HEK293 (cell line): ENCODE results near the gene STARD3.

ENCODE experiments used
- CTCF ChIA-PET: fragments of 350-600 bp; formaldehyde crosslinking; extraction: SDS; loops from one replicate; lab custom pipeline; 2021; ENCODE audit warnings: antibody characterized with exemption; lab: Yijun Ruan, JAX
- POLR2A ChIA-PET: fragments of 300-600 bp; formaldehyde crosslinking; extraction: SDS; loops from one replicate; lab custom pipeline; 2020; ENCODE audit warnings: antibody characterized with exemption, inconsistent platforms; lab: Yijun Ruan, JAX
- H3K27ac ChIP-seq: fragments of 200-500 bp; sonication (Bioruptor generic); 2 replicates; pipeline ENCODE4 v1.5.1; 2014; ENCODE audit warnings: low read depth, low read length, control low read depth, inconsistent platforms; ENCODE audit errors: extremely low read depth
- H3K36me3 ChIP-seq, 2 experiments: fragments of 200-500 bp in 1 of 2; sonication (Bioruptor generic) in 1 of 2; 1 replicate in 1 of 2; 2 replicates in 1 of 2; pipeline ENCODE4 v1.5.1; 2014 to 2017; ENCODE audit warnings: inconsistent platforms in 2 of 2, low read length in 2 of 2; ENCODE audit not compliant: control insufficient read depth in 2 of 2, insufficient read depth in 1 of 2
- H3K4me1 ChIP-seq: fragments of 200-500 bp; sonication (Bioruptor generic); 2 replicates; pipeline ENCODE4 v1.5.1; 2014; ENCODE audit warnings: mild to moderate bottlenecking, low read length, inconsistent platforms; ENCODE audit not compliant: control insufficient read depth, insufficient read depth
- H3K4me3 ChIP-seq: 2 replicates; pipeline ENCODE4 v1.5.1; 2011; ENCODE audit warnings: low read depth, mild to moderate bottlenecking, control low read depth, low read length, moderate library complexity
- H3K9me3 ChIP-seq: fragments of 200-500 bp; sonication (Bioruptor generic); 2 replicates; pipeline ENCODE4 v1.5.1; 2014; ENCODE audit warnings: low read depth, low read length, inconsistent platforms; ENCODE audit not compliant: control insufficient read depth, insufficient read depth
- ATF2 ChIP-seq: fragments of 450-650 bp; formaldehyde crosslinking; IDR thresholded peaks from 2 replicates; pipeline ENCODE4 v1.5.1; 2016; ENCODE audit warnings: missing biosample characterization, missing genetic modification characterization, low read depth
- HIC1 ChIP-seq: fragments of 450-650 bp; formaldehyde crosslinking; IDR thresholded peaks from 2 replicates; pipeline ENCODE4 v1.5.1; 2016; ENCODE audit warnings: missing biosample characterization, missing genetic modification characterization
- OSR2 ChIP-seq: fragments of 450-650 bp; formaldehyde crosslinking; IDR thresholded peaks from 2 replicates; pipeline ENCODE4 v1.5.1; 2016; ENCODE audit warnings: missing biosample characterization, missing genetic modification characterization
- PATZ1 ChIP-seq: fragments of 450-650 bp; formaldehyde crosslinking; IDR thresholded peaks from 2 replicates; pipeline ENCODE4 v1.5.1; 2016; ENCODE audit warnings: missing biosample characterization, missing genetic modification characterization
- REPIN1 ChIP-seq: fragments of 450-650 bp; formaldehyde crosslinking; IDR thresholded peaks from 2 replicates; pipeline ENCODE4 v1.5.1; 2017; ENCODE audit warnings: missing biosample characterization, missing genetic modification characterization, low read depth
- SP3 ChIP-seq: fragments of 450-650 bp; formaldehyde crosslinking; IDR thresholded peaks from 2 replicates; pipeline ENCODE4 v1.5.1; 2016; ENCODE audit warnings: missing biosample characterization, missing genetic modification characterization
- TSHZ1 ChIP-seq: fragments of 450-650 bp; formaldehyde crosslinking; IDR thresholded peaks from 2 replicates; pipeline ENCODE4 v1.5.1; 2016; ENCODE audit warnings: missing biosample characterization, missing genetic modification characterization, borderline replicate concordance
- ZBTB7A ChIP-seq: fragments of 450-650 bp; formaldehyde crosslinking; IDR thresholded peaks from 2 replicates; pipeline ENCODE4 v1.5.1; 2016; ENCODE audit warnings: low read depth, missing biosample characterization, missing genetic modification characterization
- ZBTB8A ChIP-seq: fragments of 450-650 bp; formaldehyde crosslinking; IDR thresholded peaks from 2 replicates; pipeline ENCODE4 v1.5.1; 2016; ENCODE audit warnings: missing biosample characterization, missing genetic modification characterization
- ZEB2 ChIP-seq: fragments of 450-650 bp; formaldehyde crosslinking; IDR thresholded peaks from 2 replicates; pipeline ENCODE4 v1.5.1; 2016; ENCODE audit warnings: missing biosample characterization, missing genetic modification characterization
- ZNF10 ChIP-seq: fragments of 450-650 bp; formaldehyde crosslinking; IDR thresholded peaks from 2 replicates; pipeline ENCODE4 v1.5.1; 2017; ENCODE audit warnings: missing biosample characterization, missing genetic modification characterization
- ZNF140 ChIP-seq: fragments of 450-650 bp; formaldehyde crosslinking; IDR thresholded peaks from 2 replicates; pipeline ENCODE4 v1.5.1; 2016; ENCODE audit warnings: missing biosample characterization, missing genetic modification characterization
- ZNF518A ChIP-seq: fragments of 450-650 bp; formaldehyde crosslinking; conservative IDR thresholded peaks from 2 replicates; pipeline ENCODE4 v1.5.1; 2016; ENCODE audit warnings: low read depth, missing biosample characterization, missing genetic modification characterization
- ZNF600 ChIP-seq: fragments of 450-650 bp; formaldehyde crosslinking; IDR thresholded peaks from 2 replicates; pipeline ENCODE4 v1.5.1; 2016; ENCODE audit warnings: missing biosample characterization, missing genetic modification characterization
- ZNF624 ChIP-seq: fragments of 450-650 bp; formaldehyde crosslinking; IDR thresholded peaks from 2 replicates; pipeline ENCODE4 v1.5.1; 2017; ENCODE audit warnings: missing biosample characterization, missing genetic modification characterization
- ZNF76 ChIP-seq: fragments of 450-650 bp; formaldehyde crosslinking; IDR thresholded peaks from 2 replicates; pipeline ENCODE4; 2016; ENCODE audit warnings: low read depth, missing biosample characterization, missing genetic modification characterization, borderline replicate concordance
- ZNF843 ChIP-seq: fragments of 450-650 bp; formaldehyde crosslinking; IDR thresholded peaks from 2 replicates; pipeline ENCODE4 v1.5.1; 2016; ENCODE audit warnings: missing biosample characterization, missing genetic modification characterization
- ZSCAN23 ChIP-seq: fragments of 450-650 bp; formaldehyde crosslinking; IDR thresholded peaks from 2 replicates; pipeline ENCODE4 v1.5.1; 2016; ENCODE audit warnings: missing biosample characterization, missing genetic modification characterization

Gene STARD3

GRCh38 chr17:39615434-39615833 lies 21.5 kb upstream of the STARD3 start:
- CTCF ChIA-PET = interaction anchor here (1.9 to 2.8 kb wide), 2 partner anchors 8 to 10 kb away, joined by 6 to 18 read pairs; no protein-coding TSS in a partner anchor
- no peaks in the 10 kb centered on the region for H3K9me3 ChIP-seq
- peaks cover 4% of the 10 kb centered on the region for H3K4me1 ChIP-seq
- no peaks in the 10 kb centered on the region for H3K36me3 ChIP-seq
- no peak for TF ChIP-seq ZSCAN23 (tag by site-specific recombination)
- TF ChIP-seq PATZ1 (tag by site-specific recombination) = no peak
- 0 out of 2 replicates have a peak, but pooled peaks have one; percentile 11 for TF ChIP-seq ZNF600
- TF ChIP-seq ZNF76 = no peak
- no peak for TF ChIP-seq ZNF518A (tag by site-specific recombination)
- no peak for TF ChIP-seq SP3 (tag by site-specific recombination)
- TF ChIP-seq ZBTB8A (tag by site-specific recombination) = no peak
- no peak overlapping the region for H3K27ac ChIP-seq
- POLR2A ChIA-PET = no interaction called here
- no peak overlapping the region for H3K4me3 ChIP-seq

GRCh38 chr17:39617100-39617445 lies 19.9 kb upstream of the STARD3 start:
- Histone ChIP-seq H3K4me1 (peaks cover 4% of the 10 kb centered on the region), H3K4me3 (no peak overlapping the region), H3K9me3 (no peaks in the 10 kb centered on the region), H3K36me3 (no peaks in the 10 kb centered on the region), H3K27ac (peak overlapping the region; percentile 43; the same call in 1 of the 2 replicates)
- POLR2A ChIA-PET = no interaction called here
- CTCF ChIA-PET = interaction anchor here (0.6 to 1.3 kb wide), 4 partner anchors 28 to 138 kb away, joined by 3 to 6 read pairs (median 4); no protein-coding TSS in a partner anchor
- no peak for TF ChIP-seq REPIN1 (tag by site-specific recombination)
- no peak for TF ChIP-seq ZNF843 (tag by site-specific recombination)
- TF ChIP-seq ZNF140 (tag by site-specific recombination) = no peak
- no peak for TF ChIP-seq ZNF10
- TF ChIP-seq OSR2 (tag by site-specific recombination) = no peak
- no peak for TF ChIP-seq HIC1
- no peak for TF ChIP-seq TSHZ1 (tag by site-specific recombination)
- no peak for TF ChIP-seq ZNF624 (tag by site-specific recombination)
- TF ChIP-seq ZBTB7A = no peak
- no peak for TF ChIP-seq ZEB2 (tag by site-specific recombination)
- no peak for TF ChIP-seq PATZ1 (tag by site-specific recombination)
- no peak for TF ChIP-seq ATF2 (tag by site-specific recombination)
